Measurements from ENCODE around the gene SH3BP1. TPM values are rescaled to one million over a fixed set of nuclear protein-coding genes. Genes with fewer than 3 reads are reported as not detected.

SH3BP1 gene
- total and polyA plus RNA-seq, 2 donors (not counting 1 experiment from before 2014, with no cell fraction given): 44.0 to 69.7 TPM

GRCh38 chr22:37676736-37677492 is 37.4 kb downstream of the SH3BP1 start:
- Histone ChIP-seq H3K27ac (ENCODE audit: low read length in 2 of 2) (peak overlapping the region; percentile 98), H3K27me3 (replicated peaks in 1 of 4; ENCODE audit: control extremely low read depth in 1 of 4, control insufficient read depth in 3 of 4, insufficient read depth in 4 of 4, low read length in 3 of 4) (no peaks in the 10 kb centered on the region), H3K9ac (ENCODE audit: low read length) (peak overlapping the region; percentile 87), H3K4me3 (ENCODE audit: control extremely low read depth in 1 of 5, extremely low read depth in 1 of 5, insufficient read depth in 1 of 5, low read depth in 2 of 5, low read length in 4 of 5) (peak overlapping the region; percentile 73 to 92 (median 81)), H3K36me3 (replicated peaks in 1 of 2; ENCODE audit: control extremely low read depth in 1 of 2, control insufficient read depth in 1 of 2, extremely low read depth in 1 of 2, insufficient read depth in 2 of 2, low read length in 1 of 2) (no peaks in the 10 kb centered on the region), H3K4me2 (replicated peaks; ENCODE audit: low read depth, low read length, poor library complexity, severe bottlenecking) (peak overlapping the region; percentile 91), H3K79me2 (ENCODE audit: control insufficient read depth, insufficient read depth, low read length) (peaks cover 25% of the 10 kb centered on the region), H3K4me1 (ENCODE audit: control insufficient read depth in 2 of 2, insufficient read depth in 2 of 2, low read length in 2 of 2) (peaks cover 34 to 63% of the 10 kb centered on the region in 2 donors), H3K9me3 (ENCODE audit: control extremely low read depth in 1 of 3, control insufficient read depth in 2 of 3, insufficient read depth in 1 of 3, low read length in 2 of 3) (no peaks in the 10 kb centered on the region), H4K20me1 (ENCODE audit: control insufficient read depth, insufficient read depth, low read length, poor library complexity, severe bottlenecking) (no peaks in the 10 kb centered on the region), H2AFZ (ENCODE audit: insufficient read depth, low read depth, low read length, poor library complexity, severe bottlenecking) (peak overlapping the region; percentile 82)
- intact Hi-C loops (cut with micrococcal nuclease): loop anchor here (1.0 to 2.0 kb wide), 7 partner anchors 9 to 168 kb away; partner anchors contain the start of genes ANKRD54, GGA1, NOL12 and PDXP
- Mint-ChIP-seq H3K27ac (peak overlapping the region; percentile 97), H3K4me1 (peaks cover 56% of the 10 kb centered on the region), H3K9me3 (ENCODE audit: insufficient read depth) (no peaks in the 10 kb centered on the region), H3K27me3 (no peaks in the 10 kb centered on the region), H3K4me3 (peak overlapping the region; percentile 96)
- ATAC-seq (ENCODE audit: low read depth): peak; percentile 83
- ChIA-PET POLR2A (interaction anchor here (0.6 to 3.9 kb wide), 15 partner anchors 9 to 1146 kb away, joined by 3 to 44 read pairs (median 5); partner anchors contain the start of genes GGA1, NOL12 and PDXP), CTCF (interaction anchor here (1.2 to 23.0 kb wide), 5 partner anchors 9 to 70 kb away, joined by 5 to 501 read pairs (median 185); partner anchors contain the start of genes LGALS1, NOL12, PDXP and SH3BP1)
- WGBS (ENCODE audit: insufficient coverage): 1% methylated on average over 30 of the region's 42 CpGs
- DNase-seq: peak; percentile 95
- TF ChIP-seq CTCF (IDR thresholded peaks at IDR 0.05): no peak
- TF ChIP-seq EZH2 (IDR thresholded peaks at IDR 0.05; ENCODE audit: borderline replicate concordance, insufficient read depth, low read depth, low read length, poor library complexity, severe bottlenecking): no peak

Data from B cell (primary cell).